GM11168 (cell line): ENCODE results near the gene LRBA.

ENCODE experiments used
- in situ Hi-C: fragments of 300-500 bp; cut with MboI; formaldehyde crosslinking; loops from one replicate; pipeline ENCODE4 v1.12.0; 2022; ENCODE audit warnings: low sequenced_read_pairs; ENCODE audit not compliant: unreplicated experiment

LRBA gene

DNA sequence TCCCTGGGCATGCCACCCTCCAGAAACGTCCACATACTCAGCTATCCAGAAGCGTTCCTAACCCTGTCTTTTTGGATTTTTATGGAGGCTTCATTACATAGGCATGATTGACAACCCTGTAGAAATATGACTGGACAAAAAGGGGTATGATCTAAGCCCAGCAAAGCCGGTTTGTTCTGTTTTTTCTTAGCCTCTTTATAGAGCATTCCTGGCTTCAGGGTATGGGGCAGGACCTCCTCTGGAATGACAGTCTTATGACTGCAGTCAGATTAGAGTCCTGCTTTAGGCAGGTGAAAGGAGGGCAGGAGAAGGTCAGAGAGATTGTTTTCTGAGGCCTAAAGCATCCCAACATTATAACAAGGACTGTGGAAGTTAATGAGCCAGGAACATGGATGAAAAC lies 799.5 kb downstream of the LRBA start:
- in situ Hi-C loops: no loop called here
